HK-2 (cell line): ENCODE results near the gene CABP7.

Experiments
- DNase-seq: peaks from one replicate; pipeline ENCODE4 v3.0.0-alpha.2; 2018; ENCODE audit not compliant: unreplicated experiment

CABP7 gene

GRCh38 chr22:29702000-29702930 is 17.5 kb upstream of the CABP7 start:
- DNase-seq: peak; percentile 20

DNA sequence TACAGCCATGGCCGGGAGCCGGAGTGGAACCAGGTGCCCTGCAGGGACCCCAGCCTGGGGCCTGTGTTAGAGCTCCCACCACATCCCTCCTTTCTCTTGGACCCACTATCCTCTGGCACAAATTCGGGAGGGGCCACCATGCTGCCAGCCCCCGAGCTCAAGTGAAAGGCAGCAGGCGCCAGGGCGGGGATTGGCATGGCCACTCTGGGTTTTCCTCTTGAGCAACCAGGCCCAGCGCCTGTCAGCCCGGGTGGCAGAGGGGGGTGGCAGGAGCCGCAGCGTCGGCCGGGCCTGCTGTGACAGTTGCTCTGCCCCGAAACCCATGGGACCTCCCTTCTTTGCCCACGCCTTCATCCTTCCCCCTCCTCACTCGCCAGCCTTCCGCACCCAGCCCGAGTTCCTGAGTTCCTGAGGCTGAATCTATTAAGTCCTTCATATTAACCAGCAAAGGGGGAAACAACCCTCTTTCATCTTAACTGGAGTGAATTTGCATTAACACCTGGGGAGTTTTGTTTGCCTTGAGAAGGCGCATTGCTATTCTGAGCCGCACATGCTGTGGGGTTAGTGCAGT is 16.8 kb upstream of the CABP7 start:
- DNase-seq: no peak

GRCh38 chr22:29703569-29704195 is 16.1 kb upstream of the CABP7 start:
- DNase-seq: no peak

DNA sequence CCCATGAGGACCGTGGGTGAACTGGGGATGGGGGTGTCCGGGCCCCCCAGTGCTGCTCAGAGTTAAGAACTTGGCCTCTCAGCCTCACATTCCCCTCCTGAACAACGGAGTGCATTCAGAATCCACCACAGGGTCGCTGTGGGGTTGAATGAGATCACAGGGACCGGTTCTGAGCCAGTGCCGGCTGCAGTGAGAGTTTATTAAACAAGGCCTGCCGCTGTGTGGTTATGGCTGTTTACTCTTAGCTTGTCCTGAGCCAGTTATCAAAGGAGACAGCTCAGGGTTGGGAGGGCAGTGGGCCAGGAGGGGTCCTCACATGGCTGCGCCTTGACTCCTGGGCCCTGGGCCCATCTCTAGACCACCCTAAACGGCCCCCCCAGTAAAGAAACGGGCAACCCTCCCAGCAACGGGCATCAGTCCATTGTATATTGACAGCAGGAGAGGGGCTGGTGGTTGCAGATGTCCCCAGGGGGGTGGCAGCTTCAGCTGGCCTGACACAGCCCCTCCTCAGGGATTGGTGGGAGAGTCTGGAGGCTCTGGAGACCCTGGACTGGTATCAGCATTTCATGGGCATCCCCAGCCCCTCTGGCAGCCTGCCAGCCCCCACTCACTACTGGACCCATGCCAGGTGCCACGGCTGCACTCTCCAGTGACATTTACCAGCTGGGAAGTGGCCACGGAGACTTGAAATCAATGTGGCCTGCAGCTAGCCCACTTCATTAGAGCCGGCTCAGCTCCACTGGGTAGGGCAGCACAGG is 15.1 kb upstream of the CABP7 start:
- peak; percentile 20 for DNase-seq

DNA sequence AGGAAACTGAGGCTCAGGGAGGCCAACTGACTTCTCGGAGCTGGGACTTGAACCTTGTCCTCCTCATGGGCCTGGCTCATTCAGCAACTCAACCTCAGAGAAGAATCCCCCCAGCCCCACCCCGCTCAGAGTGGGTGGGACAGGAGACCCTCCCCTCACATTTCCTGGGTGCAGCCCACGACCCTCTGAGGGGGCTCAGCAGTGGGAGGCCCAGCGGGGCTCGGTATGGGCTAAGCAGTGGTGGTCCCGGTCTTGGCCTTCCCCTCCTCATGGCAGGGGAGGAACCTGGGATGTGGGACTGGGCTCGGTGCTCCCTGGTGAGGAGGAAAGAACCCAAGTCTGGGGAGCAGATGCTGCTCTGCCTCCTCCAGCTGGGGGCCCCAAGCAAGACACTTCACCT is 14.2 kb upstream of the CABP7 start:
- no peak for DNase-seq

- no peak for DNase-seq
These were observed 13.3 kb upstream of the CABP7 start for GRCh38 chr22:29706486-29706885.

DNA sequence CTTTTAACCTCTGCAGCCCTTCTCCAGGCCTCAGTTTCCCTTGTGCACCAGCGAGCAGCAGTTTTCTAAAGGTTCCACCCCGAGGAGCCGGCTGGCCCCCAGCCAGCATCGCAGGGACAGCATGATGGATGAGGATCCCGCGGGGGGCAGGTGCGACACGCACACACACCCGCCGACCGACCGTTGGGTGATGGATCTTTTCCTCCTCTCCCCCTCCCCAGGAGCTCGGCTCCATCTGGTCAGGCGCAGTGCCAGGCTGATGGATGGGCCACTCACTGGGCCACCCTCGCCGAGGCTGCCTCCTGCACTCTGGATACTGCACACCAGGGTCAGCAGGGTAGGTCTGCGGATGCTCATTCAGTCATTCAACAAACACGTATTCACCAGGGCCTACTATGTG is 12.8 kb upstream of the CABP7 start:
- no peak for DNase-seq

DNA sequence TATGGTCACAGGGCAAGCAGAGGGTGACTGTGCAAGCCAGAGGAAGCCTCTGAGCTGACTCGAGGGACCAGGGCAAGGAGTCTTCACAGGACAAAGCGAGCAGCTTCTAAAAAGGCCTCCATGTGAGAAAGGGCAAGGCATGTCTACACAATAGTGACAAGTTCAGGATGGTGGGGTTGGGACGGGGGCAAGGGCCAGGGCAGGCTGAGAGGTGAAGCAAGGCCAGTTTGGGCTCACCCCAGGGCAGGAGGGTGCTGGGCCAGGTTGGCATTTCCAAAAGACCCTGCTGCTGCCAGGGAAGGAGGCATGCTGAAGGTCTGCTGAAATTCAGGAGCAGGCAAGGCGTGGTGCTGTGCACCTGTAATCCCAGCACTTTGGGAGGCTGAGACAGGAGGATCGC is 12.3 kb upstream of the CABP7 start:
- no peak for DNase-seq

- no peak for DNase-seq
These were observed 9.6 kb upstream of the CABP7 start for GRCh38 chr22:29710193-29710592.

- no peak for DNase-seq
These were observed 8.7 kb upstream of the CABP7 start for GRCh38 chr22:29710922-29711593.

- DNase-seq: no peak
These were observed 7.7 kb upstream of the CABP7 start for GRCh38 chr22:29712119-29712518.

DNA sequence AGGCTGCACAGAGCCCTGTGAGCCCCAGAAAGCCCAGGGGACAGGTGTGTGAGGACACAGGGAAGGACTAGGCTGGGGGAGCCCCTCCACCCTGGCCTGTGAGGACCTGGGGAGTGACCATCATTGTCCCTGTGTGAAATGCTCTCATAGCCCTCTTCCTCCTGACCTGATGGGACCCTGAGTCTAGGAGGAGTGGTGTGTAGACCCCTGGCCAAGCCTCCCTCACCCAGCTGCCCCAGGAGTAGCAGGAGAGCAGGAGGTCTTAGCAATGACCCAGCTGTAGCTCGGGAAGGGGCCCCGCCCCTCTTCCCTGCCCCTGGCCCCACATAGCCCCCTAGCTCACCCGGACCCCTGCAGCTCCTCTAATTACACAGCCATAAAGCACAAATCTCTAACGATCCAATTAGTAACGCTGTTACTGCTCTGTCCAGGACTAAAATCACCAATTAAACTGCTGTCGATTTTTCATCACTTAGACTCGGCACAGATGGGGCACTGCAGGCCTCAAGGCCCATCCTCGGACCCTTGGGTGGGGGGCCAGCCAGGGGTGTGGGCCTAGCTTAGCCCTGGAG is 6.6 kb upstream of the CABP7 start:
- no peak for DNase-seq

DNA sequence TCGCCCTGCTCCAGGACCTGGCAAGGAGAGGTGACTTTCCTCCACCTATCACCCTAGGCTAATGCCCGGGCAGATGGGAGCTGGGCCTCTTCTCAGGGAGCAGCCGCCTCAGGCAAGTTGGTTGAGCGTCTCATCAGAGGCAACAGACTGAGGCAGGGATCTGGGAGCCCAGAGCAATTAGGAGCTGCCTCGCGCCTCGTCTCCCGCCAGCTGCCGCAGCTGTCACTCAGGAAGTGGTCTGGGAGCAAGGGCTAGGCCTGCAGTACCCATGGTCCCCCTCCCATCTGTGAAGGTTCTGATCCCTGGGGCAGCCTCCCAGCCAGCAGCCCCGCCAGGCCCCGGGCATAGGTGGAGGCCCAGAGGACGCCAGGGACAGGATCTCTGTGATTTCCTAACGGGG is 4.6 kb upstream of the CABP7 start:
- no peak for DNase-seq

GRCh38 chr22:29715705-29716104 is 4.1 kb upstream of the CABP7 start:
- DNase-seq: no peak

GRCh38 chr22:29716814-29717545 is 2.8 kb upstream of the CABP7 start:
- DNase-seq: peak; percentile 61

DNA sequence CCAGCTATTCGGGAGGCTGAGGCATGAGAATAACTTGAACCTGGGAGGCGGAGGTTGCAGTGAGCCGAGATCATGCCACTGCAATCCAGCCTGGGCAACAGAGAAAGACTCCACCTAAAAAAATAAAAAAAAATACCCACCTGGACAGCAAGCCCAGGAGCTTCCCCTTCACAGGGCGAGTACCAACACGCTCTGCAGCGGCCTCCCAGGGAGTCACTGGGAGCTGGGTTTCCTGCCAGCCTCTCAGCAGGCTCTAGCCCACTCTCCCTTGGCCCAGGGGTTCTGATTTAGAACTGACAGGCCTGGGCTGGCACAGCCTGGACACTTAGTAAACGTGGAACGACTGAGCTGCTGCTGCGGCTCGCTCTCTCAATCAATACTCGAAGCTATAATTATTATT is 2.0 kb upstream of the CABP7 start:
- DNase-seq: no peak

DNA sequence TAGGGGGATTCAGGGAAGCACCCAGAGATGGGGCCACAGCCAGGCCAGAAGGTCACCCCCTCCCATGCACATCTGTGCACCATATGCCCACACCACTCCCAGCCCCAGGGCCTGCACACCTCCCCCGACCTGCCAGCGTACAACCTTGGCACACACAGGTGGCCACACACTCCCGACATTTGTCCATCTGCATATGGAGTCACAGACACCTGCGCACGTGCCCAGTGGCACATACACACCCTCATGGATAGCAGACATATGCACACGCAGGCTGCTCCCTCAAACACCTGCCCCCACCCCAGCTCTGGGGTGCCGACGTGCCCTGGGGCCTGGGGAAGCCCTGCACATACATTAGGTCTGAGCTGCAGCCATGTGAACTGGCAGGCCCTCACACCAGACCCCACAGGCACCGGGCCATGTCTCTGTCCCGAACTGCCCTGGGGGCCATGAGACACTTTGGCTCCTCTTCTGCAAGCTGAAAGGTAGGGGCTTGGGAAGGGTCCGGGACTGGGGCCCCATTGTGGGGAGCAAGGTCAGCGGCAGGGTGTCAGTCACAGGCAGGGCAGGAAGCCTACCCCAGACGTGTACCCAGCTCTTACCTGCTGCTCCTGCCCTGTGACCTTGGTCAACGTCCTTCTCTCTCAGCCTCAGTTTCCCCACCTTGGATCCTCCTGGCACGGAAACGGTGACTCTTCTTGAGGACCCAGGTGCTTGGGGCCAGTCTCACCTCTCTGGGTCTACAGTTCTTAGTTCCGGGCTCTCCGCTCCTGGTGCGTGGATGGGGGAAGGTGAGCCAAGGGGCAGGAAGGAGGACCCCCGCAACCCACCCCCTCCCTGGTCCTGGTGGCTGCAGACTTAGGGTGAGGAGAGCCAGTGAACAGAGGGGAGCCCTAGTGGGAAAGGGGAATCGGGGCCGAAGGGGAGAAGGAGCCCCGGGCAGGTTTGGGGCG is 579 bp upstream of the CABP7 start:
- no peak for DNase-seq

- DNase-seq: no peak
These were observed 1.1 kb downstream of the CABP7 start for GRCh38 chr22:29720811-29721323.

DNA sequence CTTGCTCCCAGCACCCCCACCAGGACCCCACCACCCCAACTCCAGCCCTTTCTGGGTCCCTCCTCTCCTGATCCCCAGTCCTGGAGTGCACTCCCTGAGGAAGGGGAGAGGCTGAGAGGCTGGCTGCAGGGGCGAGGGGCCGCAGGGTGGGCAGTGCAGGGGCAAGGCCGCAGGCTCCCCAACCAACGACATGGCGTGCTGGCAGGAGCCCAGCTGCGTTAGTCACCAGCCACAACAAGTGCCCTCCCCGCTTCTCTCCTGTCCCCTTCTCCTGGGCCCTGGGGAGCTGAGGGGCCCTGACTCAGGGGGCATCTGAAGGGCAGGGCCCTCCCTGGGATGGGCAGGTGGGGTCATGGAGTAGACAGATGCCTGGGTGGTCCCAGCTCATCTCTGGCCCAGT is 2.3 kb downstream of the CABP7 start:
- DNase-seq: peak; percentile 41
